Thoracic aorta (tissue), 2 donors: ENCODE data around the gene AMPD3. TPM values are rescaled to one million over a fixed set of nuclear protein-coding genes. Genes with fewer than 3 reads are reported as not detected.

Experiments used
- ATAC-seq: fragments of 150-250 bp; one replicate; pipeline ENCODE4 v1.8.0; 2017; ENCODE audit warnings: low read depth; ENCODE audit not compliant: insufficient number of reproducible peaks, low FRiP score
- DNase-seq: peaks from one replicate; pipeline ENCODE4 v3.0.0-alpha.2; 2020; ENCODE audit warnings: low spot score
- H3K27ac ChIP-seq, 2 donors: fragments of 200-600 bp; sonication (generic); 1 replicate in 1 of 2; 2 replicates in 1 of 2; pipeline ENCODE4 v1.5.1; 2016; ENCODE audit warnings: mild to moderate bottlenecking in 2 of 2, moderate library complexity in 2 of 2
- H3K27me3 ChIP-seq: fragments of 200-600 bp; sonication (generic); replicated peaks from 2 replicates; pipeline ENCODE4 v1.6.0; 2016; ENCODE audit warnings: mild to moderate bottlenecking; ENCODE audit not compliant: insufficient read depth
- H3K36me3 ChIP-seq: fragments of 200-600 bp; sonication (generic); one replicate; pipeline ENCODE4 v1.5.1; 2016
- H3K4me1 ChIP-seq, 2 donors: fragments of 200-600 bp; sonication (generic); 1 replicate in 1 of 2; 2 replicates in 1 of 2; pipeline versions ENCODE4 v1.5.1 to v1.6.0; 2016; ENCODE audit warnings: low read depth in 2 of 2, mild to moderate bottlenecking in 1 of 2; ENCODE audit not compliant: control insufficient read depth in 1 of 2
- H3K4me3 ChIP-seq: fragments of 200-600 bp; sonication (generic); 2 replicates; pipeline ENCODE4 v1.5.1; 2016; ENCODE audit warnings: mild to moderate bottlenecking
- H3K9me3 ChIP-seq: fragments of 200-600 bp; sonication (generic); 2 replicates; pipeline ENCODE4 v1.5.1; 2016
- CTCF ChIP-seq: fragments of 200-600 bp; sonication (generic); IDR thresholded peaks from one replicate; pipeline ENCODE4 v1.5.1; 2019; ENCODE audit warnings: antibody characterized with exemption
- total RNA-seq, 2 donors: library from RNA; depleted of rRNA; stranded (reverse); fragments of >200 nt; gene quantifications; one replicate each; pipeline versions ENCODE4 v1.1.0 to v1.2.3, GENCODE V29; 2016

Gene AMPD3
- total RNA-seq, 2 donors from 2014 or later: 7.0 to 17.6 TPM

- Histone ChIP-seq H3K9me3 (no peaks in the 10 kb centered on the region), H3K27me3 (no peaks in the 10 kb centered on the region), H3K4me1 (peaks cover 23 to 40% of the 10 kb centered on the region in 2 donors), H3K4me3 (no peak overlapping the region), H3K27ac (no peak overlapping the region), H3K36me3 (peaks cover 9% of the 10 kb centered on the region)
- no peak for TF ChIP-seq CTCF
- ATAC-seq (no peak), DNase-seq (no peak)
Measured at GRCh38 chr11:10534316-10534715, 79.3 kb downstream of the AMPD3 start.

- no peak for ATAC-seq
- Histone ChIP-seq H3K27me3 (no peaks in the 10 kb centered on the region), H3K27ac (peak overlapping the region; percentile 73 to 74), H3K9me3 (no peaks in the 10 kb centered on the region), H3K36me3 (peaks cover 2% of the 10 kb centered on the region), H3K4me3 (no peak overlapping the region), H3K4me1 (peaks cover 25 to 46% of the 10 kb centered on the region in 2 donors)
- no peak for TF ChIP-seq CTCF
- no peak for DNase-seq
Measured at GRCh38 chr11:10537600-10537999, 82.5 kb downstream of the AMPD3 start.

- Histone ChIP-seq H3K4me1 (peaks cover 25 to 46% of the 10 kb centered on the region in 2 donors), H3K27me3 (no peaks in the 10 kb centered on the region), H3K9me3 (no peaks in the 10 kb centered on the region), H3K4me3 (peak overlapping the region; percentile 85), H3K36me3 (no peaks in the 10 kb centered on the region), H3K27ac (peak overlapping the region; percentile 91 to 95)
- no peak for DNase-seq
- no peak for ATAC-seq
- no peak for TF ChIP-seq CTCF
Measured at GRCh38 chr11:10538924-10539323, 83.9 kb downstream of the AMPD3 start.

GRCh38 chr11:10539339-10539738 lies 84.3 kb downstream of the AMPD3 start:
- Histone ChIP-seq H3K27ac (peak overlapping the region; percentile 91 to 95), H3K4me3 (peak overlapping the region; percentile 85), H3K9me3 (no peaks in the 10 kb centered on the region), H3K4me1 (peaks cover 25 to 46% of the 10 kb centered on the region in 2 donors), H3K36me3 (no peaks in the 10 kb centered on the region), H3K27me3 (no peaks in the 10 kb centered on the region)
- DNase-seq: no peak
- ATAC-seq: no peak
- no peak for TF ChIP-seq CTCF

GRCh38 chr11:10540546-10540914 lies 85.5 kb downstream of the AMPD3 start:
- H3K4me3 ChIP-seq: peak overlapping the region; percentile 85
- peak overlapping the region; percentile 91 to 95 for H3K27ac ChIP-seq
- no peak for TF ChIP-seq CTCF
- ATAC-seq: peak; percentile 14
- no peaks in the 10 kb centered on the region for H3K36me3 ChIP-seq
- no peak for DNase-seq
- H3K4me1 ChIP-seq: peaks cover 23 to 43% of the 10 kb centered on the region in 2 donors
- no peaks in the 10 kb centered on the region for H3K27me3 ChIP-seq
- H3K9me3 ChIP-seq: no peaks in the 10 kb centered on the region
